OCI-LY3 (cell line): ENCODE data around the gene PAX5.

ENCODE experiments used
- CTCF ChIP-seq: fragments of 200-600, 300-600 bp; sonication (generic); IDR thresholded peaks from 2 replicates; pipeline ENCODE4 v1.5.1; 2014; ENCODE audit warnings: antibody characterized with exemption, low read length, low read depth
- EZH2phosphoT487 ChIP-seq: fragments of 200-600 bp; shearing (Covaris generic); IDR thresholded peaks from 2 replicates; pipeline ENCODE4 v1.6.1; 2018; ENCODE audit warnings: antibody characterized with exemption, mixed run types, low read depth

GRCh38 chr9:36987409-36987808 is 46.7 kb downstream of the PAX5 start:
- TF ChIP-seq CTCF (no peak), EZH2phosphoT487 (no peak)
